PFSK-1 (cell line): ENCODE data around the gene DIAPH2.

ENCODE experiments used
- FOXP2 ChIP-seq: optimal IDR thresholded peaks from 2 replicates; pipeline ENCODE3; 2011; ENCODE audit warnings: borderline replicate concordance, control low read depth, inconsistent platforms; ENCODE audit not compliant: insufficient read depth; ENCODE audit errors: extremely low read length, extremely low read depth
- POLR2AphosphoS5 ChIP-seq: IDR thresholded peaks from 2 replicates; pipeline ENCODE4 v1.6.1; 2012; ENCODE audit warnings: low read depth, mild to moderate bottlenecking, control low read depth, low read length, moderate library complexity
- REST ChIP-seq, 2 experiments: IDR thresholded peaks; 2 replicates each; pipeline versions ENCODE4 v1.6.1 to v1.8.0; 2011 to 2012; ENCODE audit warnings: low read depth in 2 of 2, low read length in 2 of 2, control low read depth in 1 of 2, inconsistent platforms in 1 of 2, mild to moderate bottlenecking in 1 of 2, moderate library complexity in 1 of 2; ENCODE audit not compliant: insufficient read depth in 1 of 2
- SIN3A ChIP-seq: IDR thresholded peaks from 2 replicates; pipeline ENCODE4 v1.6.1; 2012; ENCODE audit warnings: mild to moderate bottlenecking, low read length, moderate library complexity, borderline replicate concordance; ENCODE audit not compliant: insufficient read depth
- TAF1 ChIP-seq: IDR thresholded peaks from 2 replicates; pipeline ENCODE4 v1.6.1; 2012; ENCODE audit warnings: low read length, control low read depth, borderline replicate concordance; ENCODE audit not compliant: insufficient read depth

DNA sequence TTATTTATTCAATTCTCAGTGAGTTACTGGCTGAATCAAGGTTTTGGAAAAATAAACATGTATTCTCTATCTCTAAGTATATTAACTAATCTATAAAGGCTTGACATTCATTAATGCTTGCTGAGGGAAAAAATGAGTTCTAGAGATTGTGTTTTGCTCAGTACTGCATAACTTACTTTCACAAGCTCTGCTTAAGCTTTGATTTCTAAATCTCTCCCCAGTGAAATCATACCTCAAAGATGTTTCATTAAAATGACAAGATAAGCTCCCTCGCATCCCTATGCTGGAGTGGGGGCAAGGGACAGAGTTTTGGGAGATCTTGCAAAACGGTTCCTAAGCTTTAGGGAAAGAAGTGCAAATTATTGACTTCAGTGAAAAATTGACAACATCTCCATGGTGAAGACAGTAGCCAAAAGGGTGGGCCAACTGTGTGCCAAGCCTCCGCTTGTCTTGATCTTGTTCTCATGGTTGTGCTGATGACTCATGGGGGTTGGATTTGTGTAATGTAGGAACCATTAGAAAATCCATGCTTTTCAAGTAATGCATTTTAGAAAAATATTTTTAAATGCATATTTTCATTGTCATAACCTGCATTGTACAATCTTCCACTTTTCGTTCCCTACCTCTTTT lies 720.5 kb downstream of the DIAPH2 start:
- TF ChIP-seq TAF1, result no peak
- TF ChIP-seq FOXP2, result no peak
- no peak for TF ChIP-seq POLR2AphosphoS5
- no peak for TF ChIP-seq REST (IDR thresholded peaks at IDR 0.05; ENCODE audit: insufficient read depth in 1 of 2, low read depth in 2 of 2, low read length in 2 of 2)
- no peak for TF ChIP-seq SIN3A
